RWPE1 (cell line): ENCODE data around the gene EXTL1.

ENCODE experiments used
- CTCF ChIA-PET: fragments of 350-600 bp; sonication (Branson Sonifier 250); formaldehyde crosslinking; extraction: SDS; loops from one replicate; lab custom pipeline; 2021; lab: Yijun Ruan, JAX
- POLR2A ChIA-PET: fragments of 400-600 bp; formaldehyde crosslinking; extraction: SDS; loops from one replicate; lab custom pipeline; 2020; ENCODE audit warnings: antibody characterized with exemption; ENCODE audit not compliant: low non-redundant PET; lab: Yijun Ruan, JAX
- DNase-seq: peaks from one replicate; pipeline ENCODE4 v3.0.0; 2012; ENCODE audit warnings: low spot score
- H3K27ac ChIP-seq: fragments of 450-650 bp; 2 replicates; pipeline ENCODE4 v1.5.1; 2017
- CTCF ChIP-seq: fragments of 450-650 bp; conservative IDR thresholded peaks from 2 replicates; pipeline ENCODE4 v1.5.1; 2017; ENCODE audit warnings: low read depth, mild to moderate bottlenecking

EXTL1 gene

GRCh38 chr1:26067432-26067911 lies 45.9 kb downstream of the EXTL1 start, which contains the start of gene TRIM63:
Gene TRIM63 (minus strand): TSS chr1:26067630. CDS start chr1:26067494, 136 bp downstream.
- no peak for TF ChIP-seq CTCF
- no peak for DNase-seq
- ChIA-PET CTCF (interaction anchor here (0.6 to 1.6 kb wide), 2 partner anchors 78 to 943 kb away, joined by 3 to 4 read pairs; no protein-coding TSS in a partner anchor), POLR2A (no interaction called here)
- H3K27ac ChIP-seq = no peak within 1 kb of the TSS

GRCh38 chr1:26069941-26070295 lies 48.3 kb downstream of the EXTL1 start:
- DNase-seq = no peak
- POLR2A ChIA-PET = no interaction called here
- CTCF ChIA-PET = no interaction called here
- no peak for TF ChIP-seq CTCF
- H3K27ac ChIP-seq = no peak overlapping the region

GRCh38 chr1:26070296-26070962 lies 48.9 kb downstream of the EXTL1 start:
- no peak for TF ChIP-seq CTCF
- DNase-seq = no peak
- POLR2A ChIA-PET = no interaction called here
- CTCF ChIA-PET = no interaction called here
- no peak overlapping the region for H3K27ac ChIP-seq

- ChIA-PET CTCF (no interaction called here), POLR2A (no interaction called here)
- DNase-seq = no peak
- no peak overlapping the region for H3K27ac ChIP-seq
- TF ChIP-seq CTCF = no peak
Observed at GRCh38 chr1:26070963-26071342, 49.4 kb downstream of the EXTL1 start.

GRCh38 chr1:26072305-26072704 lies 50.7 kb downstream of the EXTL1 start:
- POLR2A ChIA-PET = no interaction called here
- H3K27ac ChIP-seq = no peak overlapping the region
- CTCF ChIA-PET = no interaction called here
- no peak for DNase-seq
- TF ChIP-seq CTCF = no peak

GRCh38 chr1:26075421-26076144 lies 54.0 kb downstream of the EXTL1 start:
- ChIA-PET CTCF (no interaction called here), POLR2A (no interaction called here)
- DNase-seq = no peak
- TF ChIP-seq CTCF = no peak
- H3K27ac ChIP-seq = no peak overlapping the region
